Measurements from ENCODE around the gene TTLL11.

DNA sequence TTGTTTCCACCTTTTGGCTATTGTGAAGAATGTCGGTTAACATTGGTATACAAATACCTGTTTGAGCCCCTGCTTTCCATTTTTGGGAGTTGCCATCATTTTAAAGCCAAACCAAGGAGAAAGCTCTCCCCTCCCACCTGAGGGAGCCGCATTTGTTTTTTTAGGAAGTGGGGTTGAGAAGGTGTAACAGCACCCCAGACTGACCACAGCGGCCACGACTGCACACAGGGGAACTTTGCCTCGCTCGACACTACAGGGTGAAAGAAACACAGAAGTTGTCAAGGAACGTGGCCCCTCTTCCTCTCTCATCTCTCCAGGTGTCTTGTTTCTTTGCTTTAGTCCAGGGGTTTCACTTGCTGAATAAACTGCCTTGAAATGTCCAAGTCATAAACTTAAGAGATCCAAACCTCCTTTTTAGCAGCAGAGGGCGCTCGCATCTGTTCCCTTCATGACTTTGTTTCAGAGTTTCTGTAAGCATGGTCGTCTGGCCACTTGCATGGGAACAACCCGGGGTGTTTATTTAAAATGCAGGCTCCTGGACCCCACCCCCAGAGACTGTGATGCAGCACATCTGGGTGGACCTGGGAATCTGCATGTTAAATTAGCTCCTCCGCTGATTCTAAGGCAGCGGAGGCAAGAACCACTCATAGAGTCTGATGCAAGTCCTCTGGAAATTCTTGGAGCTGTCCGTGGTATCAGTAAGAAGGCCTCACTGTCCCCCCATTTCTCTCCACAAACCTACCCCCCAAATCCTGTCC lies 2.1 kb upstream of the TTLL11 start:
- TF ChIP-seq, protein P1, sequence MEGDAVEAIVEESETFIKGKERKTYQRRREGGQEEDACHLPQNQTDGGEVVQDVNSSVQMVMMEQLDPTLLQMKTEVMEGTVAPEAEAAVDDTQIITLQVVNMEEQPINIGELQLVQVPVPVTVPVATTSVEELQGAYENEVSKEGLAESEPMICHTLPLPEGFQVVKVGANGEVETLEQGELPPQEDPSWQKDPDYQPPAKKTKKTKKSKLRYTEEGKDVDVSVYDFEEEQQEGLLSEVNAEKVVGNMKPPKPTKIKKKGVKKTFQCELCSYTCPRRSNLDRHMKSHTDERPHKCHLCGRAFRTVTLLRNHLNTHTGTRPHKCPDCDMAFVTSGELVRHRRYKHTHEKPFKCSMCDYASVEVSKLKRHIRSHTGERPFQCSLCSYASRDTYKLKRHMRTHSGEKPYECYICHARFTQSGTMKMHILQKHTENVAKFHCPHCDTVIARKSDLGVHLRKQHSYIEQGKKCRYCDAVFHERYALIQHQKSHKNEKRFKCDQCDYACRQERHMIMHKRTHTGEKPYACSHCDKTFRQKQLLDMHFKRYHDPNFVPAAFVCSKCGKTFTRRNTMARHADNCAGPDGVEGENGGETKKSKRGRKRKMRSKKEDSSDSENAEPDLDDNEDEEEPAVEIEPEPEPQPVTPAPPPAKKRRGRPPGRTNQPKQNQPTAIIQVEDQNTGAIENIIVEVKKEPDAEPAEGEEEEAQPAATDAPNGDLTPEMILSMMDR (conservative IDR thresholded peaks at IDR 0.05; ENCODE audit: low read length), result peak; percentile 87
- TF ChIP-seq EZH2phosphoT487 (IDR thresholded peaks at IDR 0.05; ENCODE audit: borderline replicate concordance, low read depth, low read length), result no peak
